SK-N-MC (cell line): Measurements from ENCODE around the gene TCEAL1.

Source experiments
- EZH2 ChIP-seq: fragments of 200-600 bp; sonication (generic); IDR thresholded peaks from one replicate; pipeline ENCODE4 v1.6.1; 2017; ENCODE audit warnings: antibody characterized with exemption
- POLR2AphosphoS5 ChIP-seq: IDR thresholded peaks from 2 replicates; pipeline ENCODE4 v1.6.1; 2012; ENCODE audit warnings: mild to moderate bottlenecking, low read depth, low read length, borderline replicate concordance

DNA sequence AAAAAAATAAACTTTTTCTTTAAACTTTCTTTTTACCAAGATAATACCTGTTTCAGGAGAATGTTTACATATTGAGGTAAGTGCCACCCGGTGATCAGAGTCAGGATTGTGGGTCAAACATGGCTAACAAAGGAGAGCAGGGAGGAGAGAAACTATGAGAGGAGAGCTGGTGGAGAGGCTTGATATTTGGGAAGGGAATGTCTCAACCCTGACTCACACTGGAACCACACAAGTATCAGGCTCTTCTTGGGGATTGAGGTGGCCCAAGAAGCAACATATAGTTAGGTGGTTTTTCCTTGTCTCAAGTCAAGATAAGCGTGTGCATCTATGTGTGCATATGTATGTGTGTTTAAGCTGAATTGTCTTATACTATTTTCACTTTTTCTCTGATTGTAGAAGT, 6.7 kb downstream of the TCEAL1 start:
- TF ChIP-seq POLR2AphosphoS5: no peak
- no peak for TF ChIP-seq EZH2
